NB4 (cell line): Measurements from ENCODE around the gene ZNF236.

ENCODE experiments used
- DNase-seq: peaks from one replicate; pipeline ENCODE4 v3.0.0; 2010; ENCODE audit warnings: low read depth
- H3K4me3 ChIP-seq: one replicate; pipeline ENCODE4 v1.5.1; 2011; ENCODE audit warnings: mild to moderate bottlenecking, low read depth, low read length, moderate library complexity
- MYC ChIP-seq: IDR thresholded peaks from 2 replicates; pipeline ENCODE4 v1.6.1; 2011; ENCODE audit warnings: low read depth, low read length
- POLR2A ChIP-seq: IDR thresholded peaks from 2 replicates; pipeline ENCODE4 v1.6.1; 2011; ENCODE audit warnings: mild to moderate bottlenecking; ENCODE audit not compliant: insufficient read length; ENCODE audit errors: extremely low read depth
- TF ChIP-seq, protein P1 (sequence below): IDR thresholded peaks from 2 replicates; pipeline ENCODE4 v1.6.1; 2011; ENCODE audit warnings: low read depth, low read length
- TF ChIP-seq, protein P2 (sequence below): IDR thresholded peaks from one replicate; pipeline ENCODE4 v1.5.1; 2012; ENCODE audit warnings: low read depth, low read length

ZNF236 gene

DNA sequence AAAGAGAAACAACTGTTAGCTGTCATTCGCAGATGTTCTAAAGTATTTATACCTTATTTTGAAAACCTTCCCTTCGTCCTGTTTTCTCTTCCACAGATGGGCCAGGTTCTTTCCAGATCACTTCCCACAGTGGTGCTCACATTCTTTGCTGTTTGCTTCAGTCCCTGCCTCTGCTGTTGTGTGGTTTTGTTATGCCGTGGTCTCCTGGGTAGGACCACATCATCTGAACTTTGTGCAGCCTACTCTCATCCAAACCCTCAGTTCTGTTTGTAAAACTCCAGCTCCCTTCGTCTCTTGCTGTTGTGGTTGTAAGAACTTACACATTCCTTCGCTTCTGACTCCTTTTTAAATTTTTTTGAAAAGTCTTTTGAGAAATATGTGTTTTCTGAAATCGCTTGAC, 38.1 kb downstream of the ZNF236 start:
- DNase-seq = no peak
- TF ChIP-seq, protein P1, sequence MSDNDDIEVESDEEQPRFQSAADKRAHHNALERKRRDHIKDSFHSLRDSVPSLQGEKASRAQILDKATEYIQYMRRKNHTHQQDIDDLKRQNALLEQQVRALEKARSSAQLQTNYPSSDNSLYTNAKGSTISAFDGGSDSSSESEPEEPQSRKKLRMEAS = no peak
- TF ChIP-seq POLR2A (no peak), MYC (no peak)
- TF ChIP-seq, protein P2, sequence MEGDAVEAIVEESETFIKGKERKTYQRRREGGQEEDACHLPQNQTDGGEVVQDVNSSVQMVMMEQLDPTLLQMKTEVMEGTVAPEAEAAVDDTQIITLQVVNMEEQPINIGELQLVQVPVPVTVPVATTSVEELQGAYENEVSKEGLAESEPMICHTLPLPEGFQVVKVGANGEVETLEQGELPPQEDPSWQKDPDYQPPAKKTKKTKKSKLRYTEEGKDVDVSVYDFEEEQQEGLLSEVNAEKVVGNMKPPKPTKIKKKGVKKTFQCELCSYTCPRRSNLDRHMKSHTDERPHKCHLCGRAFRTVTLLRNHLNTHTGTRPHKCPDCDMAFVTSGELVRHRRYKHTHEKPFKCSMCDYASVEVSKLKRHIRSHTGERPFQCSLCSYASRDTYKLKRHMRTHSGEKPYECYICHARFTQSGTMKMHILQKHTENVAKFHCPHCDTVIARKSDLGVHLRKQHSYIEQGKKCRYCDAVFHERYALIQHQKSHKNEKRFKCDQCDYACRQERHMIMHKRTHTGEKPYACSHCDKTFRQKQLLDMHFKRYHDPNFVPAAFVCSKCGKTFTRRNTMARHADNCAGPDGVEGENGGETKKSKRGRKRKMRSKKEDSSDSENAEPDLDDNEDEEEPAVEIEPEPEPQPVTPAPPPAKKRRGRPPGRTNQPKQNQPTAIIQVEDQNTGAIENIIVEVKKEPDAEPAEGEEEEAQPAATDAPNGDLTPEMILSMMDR = no peak

DNA sequence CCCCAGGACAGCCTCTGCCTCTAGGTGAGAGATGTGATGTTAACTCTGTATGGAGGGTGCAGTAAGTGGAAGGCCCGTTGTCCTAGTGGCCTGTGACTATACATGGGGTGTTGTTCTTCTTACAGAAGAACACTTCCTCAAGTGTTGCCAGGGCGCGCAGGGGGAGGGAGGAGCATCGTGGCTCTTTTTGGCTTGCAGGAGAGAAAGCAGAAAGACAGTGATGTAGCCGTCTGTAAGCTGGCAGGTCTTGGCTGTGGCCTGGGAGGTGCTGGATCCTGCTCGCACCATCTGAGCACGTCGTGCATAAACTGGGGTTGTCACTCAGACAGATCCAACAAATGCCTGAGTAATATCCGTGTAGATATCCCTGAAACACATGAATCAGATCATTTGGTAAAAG, 44.3 kb downstream of the ZNF236 start:
- DNase-seq = no peak
- TF ChIP-seq, protein P1 = no peak
- TF ChIP-seq MYC = no peak
- TF ChIP-seq, protein P2 = no peak
- TF ChIP-seq POLR2A = no peak
- no peak overlapping the region for H3K4me3 ChIP-seq

More for the DNA sequence above, 38.1 kb downstream of the ZNF236 start:
- H3K4me3 ChIP-seq = no peak overlapping the region

- DNase-seq = no peak
- no peak overlapping the region for H3K4me3 ChIP-seq
- TF ChIP-seq, protein P1 = no peak
- TF ChIP-seq, protein P2 = no peak
- no peak for TF ChIP-seq POLR2A
Observed at GRCh38 chr18:76873311-76873710, 51.0 kb downstream of the ZNF236 start.

- no peak for DNase-seq
- TF ChIP-seq, protein P2 = no peak
- TF ChIP-seq POLR2A = no peak
- TF ChIP-seq, protein P1 = no peak
- TF ChIP-seq MYC = no peak
- H3K4me3 ChIP-seq = no peak overlapping the region
Observed at GRCh38 chr18:76873713-76874112, 51.4 kb downstream of the ZNF236 start.

DNA sequence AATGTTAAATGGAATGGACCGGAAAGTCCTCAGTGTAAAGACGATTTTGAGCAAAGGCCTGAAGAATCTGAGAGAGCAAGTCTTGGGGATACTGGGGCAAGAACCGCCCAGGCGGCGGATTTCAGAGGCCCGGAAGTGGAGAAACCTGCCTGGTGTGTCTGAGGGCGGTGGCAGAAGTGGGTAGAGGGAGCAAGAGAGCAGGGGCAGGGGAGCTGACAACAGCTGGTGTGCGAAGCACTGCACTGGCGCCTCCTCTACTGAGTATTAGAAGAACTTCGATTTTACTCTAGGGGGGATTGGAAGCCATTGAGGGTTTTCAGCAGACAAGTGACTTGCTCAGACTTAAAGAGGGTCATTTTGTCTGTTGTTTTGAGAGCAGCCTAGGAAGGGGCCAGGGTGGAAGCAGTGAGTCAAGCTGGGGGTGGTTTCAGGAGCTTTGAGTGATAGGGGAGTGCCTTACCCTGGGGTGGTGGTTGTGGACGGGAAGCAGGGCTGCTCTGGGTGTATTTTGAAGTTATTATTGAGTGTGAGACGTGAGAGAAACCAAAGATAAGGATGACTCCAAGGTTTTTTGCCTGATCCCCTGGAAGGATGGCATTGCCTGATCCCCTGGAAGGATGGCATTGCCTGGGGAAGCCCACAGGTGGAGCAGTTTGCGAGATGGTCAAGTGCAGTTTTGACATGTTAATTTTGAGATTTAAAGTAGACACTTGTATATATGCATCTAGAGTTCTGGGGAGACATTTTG, 52.5 kb downstream of the ZNF236 start:
- TF ChIP-seq, protein P1 = no peak
- TF ChIP-seq MYC = no peak
- TF ChIP-seq, protein P2 = no peak
- TF ChIP-seq POLR2A = no peak
- no peak overlapping the region for H3K4me3 ChIP-seq
- DNase-seq = peak; percentile 11
